ENCODE measurements around the gene RMI1. TPM values are rescaled to one million over a fixed set of nuclear protein-coding genes. Genes with fewer than 3 reads are reported as not detected.

RMI1 gene
- total RNA-seq, 4 donors from 2014 or later: 2.8 to 3.9 (median 3.6) TPM

GRCh38 chr9:83967073-83967472, 13.5 kb upstream of the RMI1 start:
- Histone ChIP-seq H3K27me3 (no peaks in the 10 kb centered on the region), H3K4me3 (no peak overlapping the region), H3K27ac (no peak overlapping the region), H3K4me1 (peaks cover 0 to 4% of the 10 kb centered on the region in 2 donors), H3K9me3 (no peaks in the 10 kb centered on the region), H3K36me3 (peaks cover 0 to 60% of the 10 kb centered on the region in 2 donors)
- no peak for ATAC-seq
- intact Hi-C loops (cut with DNase I; ENCODE audit: low total_unique reads): no loop called here
- no peak for DNase-seq
- in situ Hi-C loops (cut with MboI; ENCODE audit: low sequenced_read_pairs in 4 of 4): no loop called here
- TF ChIP-seq POLR2A (IDR thresholded peaks at IDR 0.05) (no peak), CTCF (IDR thresholded peaks at IDR 0.05 in 4 of 5, conservative IDR thresholded peaks at IDR 0.05 in 1 of 5) (no peak)

- ATAC-seq: no peak
- DNase-seq: no peak
- in situ Hi-C loops (cut with MboI; ENCODE audit: low sequenced_read_pairs in 4 of 4) (no loop called here), intact Hi-C loops (cut with DNase I; ENCODE audit: low total_unique reads) (loop anchor here (10.0 kb wide), 1 partner anchor 1975 kb away; the partner anchor contains the start of gene NAA35)
- no peaks in the 10 kb centered on the region for H3K9me3 ChIP-seq
- peaks cover 0 to 85% of the 10 kb centered on the region in 2 donors for H3K36me3 ChIP-seq
- no peak for TF ChIP-seq POLR2A (IDR thresholded peaks at IDR 0.05)
- TF ChIP-seq CTCF (IDR thresholded peaks at IDR 0.05 in 4 of 5, conservative IDR thresholded peaks at IDR 0.05 in 1 of 5): no peak
- H3K4me3 ChIP-seq: no peak overlapping the region
- H3K4me1 ChIP-seq: peaks cover 2 to 19% of the 10 kb centered on the region in 2 donors
- H3K27me3 ChIP-seq: no peaks in the 10 kb centered on the region
- no peak overlapping the region for H3K27ac ChIP-seq
These were observed 11.0 kb upstream of the RMI1 start for GRCh38 chr9:83969602-83970001.

GRCh38 chr9:83971485-83971884, 9.1 kb upstream of the RMI1 start:
- H3K27ac ChIP-seq: no peak overlapping the region
- H3K4me3 ChIP-seq: no peak overlapping the region
- no peak for ATAC-seq
- H3K9me3 ChIP-seq: no peaks in the 10 kb centered on the region
- TF ChIP-seq CTCF (IDR thresholded peaks at IDR 0.05 in 4 of 5, conservative IDR thresholded peaks at IDR 0.05 in 1 of 5): no peak
- TF ChIP-seq POLR2A (IDR thresholded peaks at IDR 0.05): no peak
- in situ Hi-C loops (cut with MboI; ENCODE audit: low sequenced_read_pairs in 4 of 4) (no loop called here), intact Hi-C loops (cut with DNase I; ENCODE audit: low total_unique reads) (loop anchor here (10.0 kb wide), 1 partner anchor 1973 kb away; the partner anchor contains the start of gene NAA35)
- H3K27me3 ChIP-seq: no peaks in the 10 kb centered on the region
- peaks cover 15 to 17% of the 10 kb centered on the region in 2 donors for H3K4me1 ChIP-seq
- peaks cover 0 to 99% of the 10 kb centered on the region in 2 donors for H3K36me3 ChIP-seq
- no peak for DNase-seq

GRCh38 chr9:83972286-83972685, 8.3 kb upstream of the RMI1 start:
- no peak for TF ChIP-seq POLR2A (IDR thresholded peaks at IDR 0.05)
- TF ChIP-seq CTCF (IDR thresholded peaks at IDR 0.05 in 4 of 5, conservative IDR thresholded peaks at IDR 0.05 in 1 of 5): no peak
- Histone ChIP-seq H3K9me3 (no peaks in the 10 kb centered on the region), H3K27ac (no peak overlapping the region), H3K27me3 (no peaks in the 10 kb centered on the region), H3K36me3 (peaks cover 0 to 99% of the 10 kb centered on the region in 2 donors), H3K4me3 (no peak overlapping the region), H3K4me1 (peaks cover 23 to 25% of the 10 kb centered on the region in 2 donors)
- intact Hi-C loops (cut with DNase I; ENCODE audit: low total_unique reads) (loop anchor here (10.0 kb wide), 1 partner anchor 1973 kb away; the partner anchor contains the start of gene NAA35), in situ Hi-C loops (cut with MboI; ENCODE audit: low sequenced_read_pairs in 4 of 4) (no loop called here)
- ATAC-seq: no peak
- no peak for DNase-seq

- intact Hi-C loops (cut with DNase I; ENCODE audit: low total_unique reads): loop anchor here (10.0 kb wide), 1 partner anchor 1970 kb away; the partner anchor contains the start of gene NAA35
- H3K27me3 ChIP-seq: no peaks in the 10 kb centered on the region
- TF ChIP-seq CTCF (IDR thresholded peaks at IDR 0.05 in 4 of 5, conservative IDR thresholded peaks at IDR 0.05 in 1 of 5): no peak
- peaks cover 34 to 38% of the 10 kb centered on the region in 2 donors for H3K4me1 ChIP-seq
- ATAC-seq (no peak), DNase-seq (no peak)
- no peaks in the 10 kb centered on the region for H3K9me3 ChIP-seq
- no peak overlapping the region for H3K27ac ChIP-seq
- no peak overlapping the region for H3K4me3 ChIP-seq
- peaks cover 0 to 76% of the 10 kb centered on the region in 2 donors for H3K36me3 ChIP-seq
- in situ Hi-C loops (cut with MboI; ENCODE audit: low sequenced_read_pairs in 4 of 4): no loop called here
These were observed 5.3 kb upstream of the RMI1 start for GRCh38 chr9:83975300-83975699.

Data from gastrocnemius medialis (tissue), 4 donors.